K562 (cell line): ENCODE measurements around the gene CRTC3. TPM values are rescaled to one million over a fixed set of nuclear protein-coding genes. Genes with fewer than 3 reads are reported as not detected.
A peak's percentile ranks its signal among the peaks of the same experiment; 100 is the strongest.

ENCODE experiments used
- BRD4 ChIP-seq: fragments of 200-600 bp; sonication (generic); IDR thresholded peaks from 2 replicates; pipeline ENCODE4 v1.6.1; 2017; ENCODE audit warnings: inconsistent platforms
- CREM ChIP-seq: IDR thresholded peaks from 2 replicates; pipeline ENCODE4 v1.6.1; 2014; ENCODE audit warnings: antibody characterized with exemption, low read depth
- CXXC5 ChIP-seq: fragments of 250-450 bp; sonication (Bioruptor Pico); IDR thresholded peaks from 2 replicates; pipeline ENCODE4 v1.8.0; 2022; ENCODE audit warnings: inconsistent platforms, mild to moderate bottlenecking, moderate library complexity
- HMGXB4 ChIP-seq: sonication (generic); formaldehyde crosslinking; IDR thresholded peaks from 2 replicates; pipeline ENCODE4 v1.8.1; 2023; ENCODE audit warnings: mild to moderate bottlenecking, missing genetic modification reagents
- NCOA4 ChIP-seq: fragments of 450-650 bp; IDR thresholded peaks from 2 replicates; pipeline ENCODE4 v1.6.1; 2018; ENCODE audit warnings: mild to moderate bottlenecking; ENCODE audit not compliant: partially characterized antibody
- POLR2H ChIP-seq: IDR thresholded peaks from 2 replicates; pipeline ENCODE4 v1.6.1; 2016; ENCODE audit warnings: missing genetic modification characterization, low read depth, mild to moderate bottlenecking, control low read depth, missing compliant biosample characterization, moderate library complexity
- SPI1 ChIP-seq: IDR thresholded peaks from 2 replicates; pipeline ENCODE4 v1.6.1; 2011; ENCODE audit warnings: low read depth, low read length, control low read depth, borderline replicate concordance
- ZBTB7A ChIP-seq: IDR thresholded peaks from 2 replicates; pipeline ENCODE4 v1.6.1; 2011; ENCODE audit warnings: low read depth, mild to moderate bottlenecking, low read length, moderate library complexity, borderline replicate concordance; ENCODE audit not compliant: control insufficient read depth
- ZNF197 ChIP-seq: fragments of 200-800 bp; sonication (Bioruptor generic); IDR thresholded peaks from 2 replicates; pipeline ENCODE4 v1.6.1; 2016; ENCODE audit warnings: low read depth, missing genetic modification characterization, missing compliant biosample characterization
- ZNF354B ChIP-seq: fragments of 250-450 bp; sonication (Bioruptor Pico); IDR thresholded peaks from 2 replicates; pipeline ENCODE4 v1.4.0; 2020
- polyA plus RNA-seq, 8 experiments: library from polyadenylated mRNA; depleted of rRNA in 4 of 8; stranded (reverse) in 5 of 8; unstranded in 3 of 8; fragments of >200 nt; fragmentation: Nextera tagmentation in 2 of 8; fragmentation: Illumina TruSeq in 1 of 8; extraction: Ambion mirVana in 2 of 8; extraction: Trizol in 1 of 8; gene quantifications; 2 replicates each; pipeline versions ENCODE4 v1.2.1 to v1.2.3, GENCODE V29; 2011 to 2014; ENCODE audit warnings: inconsistent platforms in 1 of 8, missing spikeins in 1 of 8
- total RNA-seq, 7 experiments: library from RNA; depleted of rRNA in 6 of 7; stranded (reverse); fragments of >200 nt in 6 of 7; fragmentation: Illumina TruSeq in 2 of 7; extraction: Trizol in 2 of 7; gene quantifications; 2 replicates each; pipeline versions ENCODE4 v1.2.1 to v1.2.3, GENCODE V29; 2011 to 2021; ENCODE audit warnings: low replicate concordance in 1 of 7
- TF ChIP-seq, protein P1 (sequence below): sonication (generic); formaldehyde crosslinking; IDR thresholded peaks from 2 replicates; pipeline ENCODE4 v1.8.1; 2023; ENCODE audit warnings: mild to moderate bottlenecking, missing genetic modification reagents
- TF ChIP-seq, protein P2 (sequence below), 2 experiments: IDR thresholded peaks in 1 of 2; conservative IDR thresholded peaks in 1 of 2; 2 replicates each; pipeline ENCODE4 v1.6.1; 2016; ENCODE audit warnings: low read depth in 2 of 2, mild to moderate bottlenecking in 1 of 2, missing compliant biosample characterization in 1 of 2, missing genetic modification characterization in 1 of 2, moderate library complexity in 1 of 2
- TF ChIP-seq, protein P3 (sequence below): sonication (generic); formaldehyde crosslinking; IDR thresholded peaks from 2 replicates; pipeline ENCODE4 v1.8.1; 2022; ENCODE audit warnings: missing genetic modification reagents
- TF ChIP-seq, protein P4 (sequence below), 3 experiments: fragments of 200-800 bp in 1 of 3; fragments of 250-450 bp in 1 of 3; fragments of 450-650 bp in 1 of 3; sonication (Bioruptor Pico) in 1 of 3; sonication (Bioruptor generic) in 1 of 3; formaldehyde crosslinking in 1 of 3; IDR thresholded peaks; 2 replicates each; pipeline versions ENCODE4 v1.6.1 to v1.8.0; 2016 to 2022; ENCODE audit warnings: mild to moderate bottlenecking in 2 of 3, missing genetic modification characterization in 2 of 3, missing compliant biosample characterization in 1 of 3, moderate library complexity in 1 of 3

CRTC3 gene
- total and polyA plus RNA-seq, 9 of the 15 experiments (the other 6 are each of a cell fraction or from before 2014, with no cell fraction given): 1.2 to 19.0 (median 11.6) TPM

- no peak for TF ChIP-seq HMGXB4 (CRISPR knock-in tag)
- TF ChIP-seq, protein P1, sequence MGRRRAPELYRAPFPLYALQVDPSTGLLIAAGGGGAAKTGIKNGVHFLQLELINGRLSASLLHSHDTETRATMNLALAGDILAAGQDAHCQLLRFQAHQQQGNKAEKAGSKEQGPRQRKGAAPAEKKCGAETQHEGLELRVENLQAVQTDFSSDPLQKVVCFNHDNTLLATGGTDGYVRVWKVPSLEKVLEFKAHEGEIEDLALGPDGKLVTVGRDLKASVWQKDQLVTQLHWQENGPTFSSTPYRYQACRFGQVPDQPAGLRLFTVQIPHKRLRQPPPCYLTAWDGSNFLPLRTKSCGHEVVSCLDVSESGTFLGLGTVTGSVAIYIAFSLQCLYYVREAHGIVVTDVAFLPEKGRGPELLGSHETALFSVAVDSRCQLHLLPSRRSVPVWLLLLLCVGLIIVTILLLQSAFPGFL: no peak
- no peak for TF ChIP-seq ZNF354B (CRISPR knock-in tag)
- TF ChIP-seq, protein P2, sequence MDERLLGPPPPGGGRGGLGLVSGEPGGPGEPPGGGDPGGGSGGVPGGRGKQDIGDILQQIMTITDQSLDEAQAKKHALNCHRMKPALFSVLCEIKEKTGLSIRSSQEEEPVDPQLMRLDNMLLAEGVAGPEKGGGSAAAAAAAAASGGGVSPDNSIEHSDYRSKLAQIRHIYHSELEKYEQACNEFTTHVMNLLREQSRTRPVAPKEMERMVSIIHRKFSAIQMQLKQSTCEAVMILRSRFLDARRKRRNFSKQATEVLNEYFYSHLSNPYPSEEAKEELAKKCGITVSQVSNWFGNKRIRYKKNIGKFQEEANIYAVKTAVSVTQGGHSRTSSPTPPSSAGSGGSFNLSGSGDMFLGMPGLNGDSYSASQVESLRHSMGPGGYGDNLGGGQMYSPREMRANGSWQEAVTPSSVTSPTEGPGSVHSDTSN (CRISPR knock-in tag; IDR thresholded peaks at IDR 0.05; ENCODE audit: low read depth): no peak
- TF ChIP-seq, protein P2 (tag; conservative IDR thresholded peaks at IDR 0.05; ENCODE audit: low read depth): no peak
- no peak for TF ChIP-seq SPI1
- peak; percentile 10; the same call in 1 of the 2 replicates for TF ChIP-seq POLR2H (tag)
- TF ChIP-seq, protein P3, sequence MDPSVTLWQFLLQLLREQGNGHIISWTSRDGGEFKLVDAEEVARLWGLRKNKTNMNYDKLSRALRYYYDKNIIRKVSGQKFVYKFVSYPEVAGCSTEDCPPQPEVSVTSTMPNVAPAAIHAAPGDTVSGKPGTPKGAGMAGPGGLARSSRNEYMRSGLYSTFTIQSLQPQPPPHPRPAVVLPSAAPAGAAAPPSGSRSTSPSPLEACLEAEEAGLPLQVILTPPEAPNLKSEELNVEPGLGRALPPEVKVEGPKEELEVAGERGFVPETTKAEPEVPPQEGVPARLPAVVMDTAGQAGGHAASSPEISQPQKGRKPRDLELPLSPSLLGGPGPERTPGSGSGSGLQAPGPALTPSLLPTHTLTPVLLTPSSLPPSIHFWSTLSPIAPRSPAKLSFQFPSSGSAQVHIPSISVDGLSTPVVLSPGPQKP (CRISPR knock-in tag): no peak
- no peak; the same call in 1 of the 2 replicates for TF ChIP-seq CREM
- TF ChIP-seq, protein P4, sequence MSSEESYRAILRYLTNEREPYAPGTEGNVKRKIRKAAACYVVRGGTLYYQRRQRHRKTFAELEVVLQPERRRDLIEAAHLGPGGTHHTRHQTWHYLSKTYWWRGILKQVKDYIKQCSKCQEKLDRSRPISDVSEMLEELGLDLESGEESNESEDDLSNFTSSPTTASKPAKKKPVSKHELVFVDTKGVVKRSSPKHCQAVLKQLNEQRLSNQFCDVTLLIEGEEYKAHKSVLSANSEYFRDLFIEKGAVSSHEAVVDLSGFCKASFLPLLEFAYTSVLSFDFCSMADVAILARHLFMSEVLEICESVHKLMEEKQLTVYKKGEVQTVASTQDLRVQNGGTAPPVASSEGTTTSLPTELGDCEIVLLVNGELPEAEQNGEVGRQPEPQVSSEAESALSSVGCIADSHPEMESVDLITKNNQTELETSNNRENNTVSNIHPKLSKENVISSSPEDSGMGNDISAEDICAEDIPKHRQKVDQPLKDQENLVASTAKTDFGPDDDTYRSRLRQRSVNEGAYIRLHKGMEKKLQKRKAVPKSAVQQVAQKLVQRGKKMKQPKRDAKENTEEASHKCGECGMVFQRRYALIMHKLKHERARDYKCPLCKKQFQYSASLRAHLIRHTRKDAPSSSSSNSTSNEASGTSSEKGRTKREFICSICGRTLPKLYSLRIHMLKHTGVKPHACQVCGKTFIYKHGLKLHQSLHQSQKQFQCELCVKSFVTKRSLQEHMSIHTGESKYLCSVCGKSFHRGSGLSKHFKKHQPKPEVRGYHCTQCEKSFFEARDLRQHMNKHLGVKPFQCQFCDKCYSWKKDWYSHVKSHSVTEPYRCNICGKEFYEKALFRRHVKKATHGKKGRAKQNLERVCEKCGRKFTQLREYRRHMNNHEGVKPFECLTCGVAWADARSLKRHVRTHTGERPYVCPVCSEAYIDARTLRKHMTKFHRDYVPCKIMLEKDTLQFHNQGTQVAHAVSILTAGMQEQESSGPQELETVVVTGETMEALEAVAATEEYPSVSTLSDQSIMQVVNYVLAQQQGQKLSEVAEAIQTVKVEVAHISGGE (CRISPR knock-in tag; IDR thresholded peaks at IDR 0.05): no peak
- peak; percentile 49; the same call in 1 of the 2 replicates for TF ChIP-seq ZBTB7A
- 0 out of 2 replicates have a peak, but pooled peaks have one; percentile 51 for TF ChIP-seq ZNF197 (CRISPR knock-in tag)
- no peak for TF ChIP-seq NCOA4
- no peak for TF ChIP-seq BRD4
- peak; percentile 65 for TF ChIP-seq CXXC5
These were observed at the start of gene CRTC3 (continued) for GRCh38 chr15:90529371-90530249.
